ENCODE measurements around the gene CDK16. TPM values are rescaled to one million over a fixed set of nuclear protein-coding genes. Genes with fewer than 3 reads are reported as not detected.
A peak's percentile ranks its signal among the peaks of the same experiment; 100 is the strongest.

Gene CDK16
- total RNA-seq, 1 experiment from 2014 or later, result 132 TPM

- DNase-seq (ENCODE audit: low read depth), result no peak
Observed at GRCh38 chrX:47227334-47227583, 8.8 kb downstream of the CDK16 start.

GRCh38 chrX:47228550-47229270 lies 10.2 kb downstream of the CDK16 start:
- DNase-seq (ENCODE audit: low read depth), result no peak

- no peak for DNase-seq (ENCODE audit: low read depth)
Observed at GRCh38 chrX:47229427-47229826, 10.9 kb downstream of the CDK16 start.

GRCh38 chrX:47230136-47230868 lies 11.8 kb downstream of the CDK16 start:
- DNase-seq (ENCODE audit: low read depth), result no peak

GRCh38 chrX:47231167-47231566 lies 12.7 kb downstream of the CDK16 start:
- no peak for DNase-seq (ENCODE audit: low read depth)

GRCh38 chrX:47232197-47232802 lies 13.8 kb downstream of the CDK16 start:
- no peak for DNase-seq (ENCODE audit: low read depth)

GRCh38 chrX:47232803-47233332 lies 14.4 kb downstream of the CDK16 start, which contains the start of gene USP11:
TSS of gene USP11 (plus strand) at chrX:47233009. CDS start at chrX:47233044, 35 bp downstream.
- peak; percentile 58 for DNase-seq (ENCODE audit: low read depth)

GRCh38 chrX:47233333-47234113 lies 15.0 kb downstream of the CDK16 start:
- DNase-seq (ENCODE audit: low read depth), result peak; percentile 95

- DNase-seq (ENCODE audit: low read depth), result no peak
Observed at GRCh38 chrX:47234583-47234982, 16.1 kb downstream of the CDK16 start.

GRCh38 chrX:47235691-47236103 lies 17.2 kb downstream of the CDK16 start:
- peak; percentile 26 for DNase-seq (ENCODE audit: low read depth)

GRCh38 chrX:47239199-47239598 lies 20.7 kb downstream of the CDK16 start:
- no peak for DNase-seq (ENCODE audit: low read depth)

- no peak for DNase-seq (ENCODE audit: low read depth)
Observed at GRCh38 chrX:47239898-47240545, 21.5 kb downstream of the CDK16 start.

- no peak for DNase-seq (ENCODE audit: low read depth)
Observed at GRCh38 chrX:47240619-47241018, 22.1 kb downstream of the CDK16 start.

GRCh38 chrX:47241201-47242011 lies 22.9 kb downstream of the CDK16 start:
- DNase-seq (ENCODE audit: low read depth), result no peak

- DNase-seq (ENCODE audit: low read depth), result no peak
Observed at GRCh38 chrX:47242321-47242720, 23.8 kb downstream of the CDK16 start.

- DNase-seq (ENCODE audit: low read depth), result no peak
Observed at GRCh38 chrX:47243351-47243750, 24.9 kb downstream of the CDK16 start.

- DNase-seq (ENCODE audit: low read depth), result no peak
Observed at GRCh38 chrX:47244676-47245075, 26.2 kb downstream of the CDK16 start.

- DNase-seq (ENCODE audit: low read depth), result no peak
Observed at GRCh38 chrX:47245156-47245555, 26.7 kb downstream of the CDK16 start.

GRCh38 chrX:47247206-47247998 lies 28.9 kb downstream of the CDK16 start:
- DNase-seq (ENCODE audit: low read depth), result no peak

GRCh38 chrX:47247999-47248320 lies 29.5 kb downstream of the CDK16 start:
- no peak for DNase-seq (ENCODE audit: low read depth)
